ENCODE data around the gene STAG1.

DNA sequence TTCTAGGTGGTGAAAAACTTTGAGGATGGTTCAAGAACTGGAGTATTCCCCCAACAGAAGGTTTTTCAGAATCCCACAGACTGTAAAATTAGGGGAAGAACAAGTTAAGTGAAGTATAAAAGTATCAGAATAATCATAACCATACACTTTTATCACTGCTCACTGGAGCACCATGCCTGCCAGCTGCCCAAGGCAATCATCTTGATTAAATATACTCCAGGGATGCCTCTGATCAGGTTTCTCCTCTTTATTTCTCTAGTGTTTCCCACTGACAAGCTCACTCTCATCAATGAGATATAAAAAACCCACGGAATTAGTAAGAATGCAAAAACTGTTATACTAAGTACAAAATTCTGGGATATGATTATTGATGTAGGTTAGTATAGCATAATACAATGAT is 108.0 kb downstream of the STAG1 start:
- TF ChIP-seq, protein P1, sequence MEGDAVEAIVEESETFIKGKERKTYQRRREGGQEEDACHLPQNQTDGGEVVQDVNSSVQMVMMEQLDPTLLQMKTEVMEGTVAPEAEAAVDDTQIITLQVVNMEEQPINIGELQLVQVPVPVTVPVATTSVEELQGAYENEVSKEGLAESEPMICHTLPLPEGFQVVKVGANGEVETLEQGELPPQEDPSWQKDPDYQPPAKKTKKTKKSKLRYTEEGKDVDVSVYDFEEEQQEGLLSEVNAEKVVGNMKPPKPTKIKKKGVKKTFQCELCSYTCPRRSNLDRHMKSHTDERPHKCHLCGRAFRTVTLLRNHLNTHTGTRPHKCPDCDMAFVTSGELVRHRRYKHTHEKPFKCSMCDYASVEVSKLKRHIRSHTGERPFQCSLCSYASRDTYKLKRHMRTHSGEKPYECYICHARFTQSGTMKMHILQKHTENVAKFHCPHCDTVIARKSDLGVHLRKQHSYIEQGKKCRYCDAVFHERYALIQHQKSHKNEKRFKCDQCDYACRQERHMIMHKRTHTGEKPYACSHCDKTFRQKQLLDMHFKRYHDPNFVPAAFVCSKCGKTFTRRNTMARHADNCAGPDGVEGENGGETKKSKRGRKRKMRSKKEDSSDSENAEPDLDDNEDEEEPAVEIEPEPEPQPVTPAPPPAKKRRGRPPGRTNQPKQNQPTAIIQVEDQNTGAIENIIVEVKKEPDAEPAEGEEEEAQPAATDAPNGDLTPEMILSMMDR (IDR thresholded peaks at IDR 0.05): no peak
- TF ChIP-seq EP300 (IDR thresholded peaks at IDR 0.05): no peak
- TF ChIP-seq POLR2A (IDR thresholded peaks at IDR 0.05): no peak

Data from stomach (tissue), 4 donors.